BJ (cell line): Measurements from ENCODE around the gene NACC2. TPM values are rescaled to one million over a fixed set of nuclear protein-coding genes. Genes with fewer than 3 reads are reported as not detected.

Experiments used
- CTCF ChIA-PET: fragments of 350-600 bp; formaldehyde crosslinking; extraction: SDS; loops from one replicate; lab custom pipeline; 2021; ENCODE audit warnings: antibody characterized with exemption, inconsistent platforms; lab: Yijun Ruan, JAX
- POLR2A ChIA-PET: fragments of 300-600 bp; sonication (Branson Sonifier 250); formaldehyde crosslinking; extraction: SDS; loops from one replicate; lab custom pipeline; 2021; ENCODE audit warnings: antibody characterized with exemption; lab: Charles Lee
- DNase-seq: peaks from one replicate; pipeline ENCODE4 v3.0.0-alpha.2; 2011; ENCODE audit warnings: low read depth
- H3K27me3 ChIP-seq: 2 replicates; pipeline ENCODE4 v1.6.0; 2011; ENCODE audit warnings: low read length; ENCODE audit not compliant: control insufficient read depth, insufficient read depth
- H3K36me3 ChIP-seq: 2 replicates; pipeline ENCODE4 v1.5.1; 2011; ENCODE audit warnings: low read length; ENCODE audit not compliant: control insufficient read depth, insufficient read depth
- H3K4me3 ChIP-seq: 2 replicates; pipeline ENCODE4 v1.5.1; 2011; ENCODE audit warnings: low read depth, mild to moderate bottlenecking, control low read depth, low read length
- polyA plus RNA-seq: library from polyadenylated mRNA; depleted of rRNA; stranded (reverse); fragments of >200 nt; gene quantifications from 2 replicates; pipeline ENCODE4 v1.2.3, GENCODE V29; 2011
- TF ChIP-seq, protein P1 (sequence below): IDR thresholded peaks from 2 replicates; pipeline ENCODE4 v1.5.1; 2011; ENCODE audit warnings: low read depth, mild to moderate bottlenecking, control low read depth, inconsistent platforms, low read length, moderate library complexity; ENCODE audit not compliant: insufficient read depth

Gene NACC2
- polyA plus RNA-seq, 1 experiment: 19.2 TPM

DNA sequence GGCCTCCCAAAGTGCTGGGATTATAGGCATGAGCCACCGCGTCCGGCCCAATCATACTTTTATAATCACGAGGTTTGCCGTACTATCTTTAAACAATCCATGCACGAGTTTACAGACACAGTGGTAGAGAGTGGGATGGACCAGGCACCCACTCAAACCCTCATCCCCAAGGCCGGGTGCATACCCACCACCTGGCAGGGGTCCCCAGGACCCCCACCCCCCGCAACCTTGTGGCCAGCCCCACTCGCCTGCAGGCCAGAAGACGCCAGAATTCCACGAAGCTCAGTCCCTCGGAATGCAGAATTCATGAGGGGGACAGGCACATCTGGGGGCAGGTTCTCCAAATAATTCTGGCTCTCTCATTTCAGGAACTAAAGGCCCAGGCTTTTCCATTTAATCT, 17.1 kb downstream of the NACC2 start:
- Histone ChIP-seq H3K4me3 (no peak overlapping the region), H3K27me3 (no peaks in the 10 kb centered on the region), H3K36me3 (peaks cover 3% of the 10 kb centered on the region)
- POLR2A ChIA-PET: no interaction called here
- CTCF ChIA-PET: no interaction called here
- DNase-seq: no peak
- TF ChIP-seq, protein P1, sequence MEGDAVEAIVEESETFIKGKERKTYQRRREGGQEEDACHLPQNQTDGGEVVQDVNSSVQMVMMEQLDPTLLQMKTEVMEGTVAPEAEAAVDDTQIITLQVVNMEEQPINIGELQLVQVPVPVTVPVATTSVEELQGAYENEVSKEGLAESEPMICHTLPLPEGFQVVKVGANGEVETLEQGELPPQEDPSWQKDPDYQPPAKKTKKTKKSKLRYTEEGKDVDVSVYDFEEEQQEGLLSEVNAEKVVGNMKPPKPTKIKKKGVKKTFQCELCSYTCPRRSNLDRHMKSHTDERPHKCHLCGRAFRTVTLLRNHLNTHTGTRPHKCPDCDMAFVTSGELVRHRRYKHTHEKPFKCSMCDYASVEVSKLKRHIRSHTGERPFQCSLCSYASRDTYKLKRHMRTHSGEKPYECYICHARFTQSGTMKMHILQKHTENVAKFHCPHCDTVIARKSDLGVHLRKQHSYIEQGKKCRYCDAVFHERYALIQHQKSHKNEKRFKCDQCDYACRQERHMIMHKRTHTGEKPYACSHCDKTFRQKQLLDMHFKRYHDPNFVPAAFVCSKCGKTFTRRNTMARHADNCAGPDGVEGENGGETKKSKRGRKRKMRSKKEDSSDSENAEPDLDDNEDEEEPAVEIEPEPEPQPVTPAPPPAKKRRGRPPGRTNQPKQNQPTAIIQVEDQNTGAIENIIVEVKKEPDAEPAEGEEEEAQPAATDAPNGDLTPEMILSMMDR: no peak

DNA sequence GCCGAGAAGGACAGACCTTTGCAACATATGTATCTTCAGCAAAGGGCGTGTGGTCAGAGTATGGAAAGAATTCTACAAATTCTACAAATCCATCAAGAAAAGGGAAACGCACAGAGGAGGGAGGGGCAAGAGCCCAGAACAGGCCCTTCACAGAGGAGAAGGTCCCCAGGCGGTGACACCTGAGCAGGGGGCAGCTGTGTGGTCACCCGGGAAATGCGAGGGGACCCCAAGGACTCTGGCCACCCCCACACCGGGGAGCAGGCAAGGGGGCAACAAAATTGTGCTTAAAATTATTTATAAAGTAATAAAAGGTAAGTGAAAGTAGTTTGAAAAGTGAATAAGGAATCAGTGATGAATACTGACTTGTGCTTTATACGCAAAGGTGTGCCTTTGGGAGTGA, 17.6 kb downstream of the NACC2 start:
- POLR2A ChIA-PET: no interaction called here
- CTCF ChIA-PET: no interaction called here
- TF ChIP-seq, protein P1: no peak
- no peak overlapping the region for H3K4me3 ChIP-seq
- peaks cover 3% of the 10 kb centered on the region for H3K36me3 ChIP-seq
- DNase-seq: no peak
- H3K27me3 ChIP-seq: no peaks in the 10 kb centered on the region

DNA sequence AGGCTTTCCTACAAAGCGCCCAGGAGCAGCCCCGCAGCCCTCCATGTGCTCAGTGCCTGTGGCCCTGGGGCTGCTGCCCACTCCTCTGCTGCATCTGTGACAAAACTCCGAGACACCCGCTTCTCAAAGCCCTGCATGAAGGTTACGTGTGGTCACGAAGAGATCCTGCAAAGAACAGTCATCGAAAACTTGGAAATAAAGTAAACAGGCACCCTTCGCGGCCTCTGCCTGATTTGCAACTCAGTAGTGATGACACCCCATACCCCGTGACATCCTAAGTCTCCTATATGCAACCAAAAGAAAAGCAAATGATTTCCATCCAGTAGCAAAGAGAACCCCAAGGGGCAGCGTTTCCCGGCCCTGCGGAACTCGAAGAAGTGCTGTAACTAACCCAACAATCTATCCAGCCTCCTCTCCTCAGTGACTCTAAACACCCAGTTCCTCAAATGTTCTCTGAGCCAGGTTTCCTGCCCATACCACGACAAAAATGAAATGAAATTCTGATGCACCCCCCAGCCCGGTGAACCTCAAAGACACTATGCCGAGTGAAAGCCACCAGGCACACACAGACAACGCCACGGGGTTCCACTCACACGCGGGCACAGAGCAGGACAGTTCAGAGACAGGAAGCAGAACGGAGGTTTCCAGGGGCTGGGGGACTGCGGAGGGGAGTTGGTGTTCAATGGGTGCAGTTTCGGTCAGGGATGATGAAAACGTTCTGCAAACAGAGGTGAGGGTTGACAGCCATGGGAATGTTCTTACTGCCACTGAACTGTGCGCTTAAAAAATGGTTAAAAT, 19.0 kb downstream of the NACC2 start:
- H3K4me3 ChIP-seq: no peak overlapping the region
- DNase-seq: no peak
- ChIA-PET CTCF (interaction anchor here (1.0 kb wide), 1 partner anchor 18 kb away, joined by 3 read pairs; no protein-coding TSS in a partner anchor), POLR2A (no interaction called here)
- TF ChIP-seq, protein P1: no peak
- no peaks in the 10 kb centered on the region for H3K27me3 ChIP-seq
- H3K36me3 ChIP-seq: peaks cover 2% of the 10 kb centered on the region; the same call in 1 of the 2 replicates

DNA sequence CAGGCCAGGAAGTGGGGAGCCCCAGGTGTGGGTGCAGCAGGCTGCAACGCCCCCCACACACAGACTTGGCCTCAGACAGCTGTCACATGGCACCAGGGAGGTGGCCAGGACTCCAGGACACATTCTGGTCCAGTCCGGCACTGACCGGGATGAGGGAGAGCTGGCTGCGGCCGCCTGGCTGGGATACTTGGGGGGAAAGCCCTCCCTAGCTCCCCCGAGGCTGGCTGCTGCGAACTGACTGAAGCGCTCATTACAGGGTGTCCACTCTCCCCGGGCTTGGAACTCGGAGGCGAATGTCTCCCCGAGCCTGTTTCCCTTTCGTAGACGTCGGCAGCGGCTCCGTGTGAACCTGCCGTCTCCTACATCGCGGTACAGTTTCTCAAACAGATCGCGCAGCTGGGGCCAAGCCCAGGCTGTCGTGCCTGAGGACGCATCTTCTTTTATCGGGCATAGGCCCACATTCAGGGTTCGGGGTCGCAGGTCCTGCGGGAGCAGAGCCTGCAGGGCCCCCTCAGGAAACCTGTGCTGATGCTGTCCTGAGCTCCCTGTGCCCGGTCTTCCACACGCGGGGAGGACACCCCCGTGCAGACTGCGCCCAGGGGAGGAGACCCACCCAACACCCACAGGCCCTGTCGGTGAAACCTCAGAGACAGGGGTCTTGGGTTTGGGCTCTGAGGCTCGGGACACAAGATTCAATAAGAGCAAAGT, 19.8 kb downstream of the NACC2 start:
- TF ChIP-seq, protein P1: no peak
- no peak overlapping the region for H3K4me3 ChIP-seq
- H3K36me3 ChIP-seq: peaks cover 2% of the 10 kb centered on the region; the same call in 1 of the 2 replicates
- ChIA-PET CTCF (interaction anchor here (1.0 kb wide), 1 partner anchor 17 kb away, joined by 3 read pairs; no protein-coding TSS in a partner anchor), POLR2A (no interaction called here)
- DNase-seq: no peak
- H3K27me3 ChIP-seq: no peaks in the 10 kb centered on the region

DNA sequence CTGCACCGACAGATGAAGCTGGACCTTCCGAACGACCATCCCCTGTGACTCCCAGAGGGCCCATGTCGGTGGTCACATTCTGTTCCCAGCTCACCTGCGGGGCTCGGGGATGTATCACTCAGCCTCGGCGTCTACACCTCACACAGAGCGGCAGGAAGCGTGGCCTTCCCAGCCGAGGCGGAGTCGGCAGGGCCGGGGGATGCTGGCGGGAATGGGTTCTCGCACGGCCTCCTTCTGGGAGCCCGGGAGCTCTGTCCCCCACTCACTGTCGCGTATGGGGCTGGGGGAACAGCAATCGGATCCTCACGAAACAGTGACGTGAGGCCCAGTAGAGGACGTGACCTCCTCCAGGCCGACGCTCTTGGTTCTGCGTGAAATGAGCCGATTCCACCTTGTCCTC, 20.4 kb downstream of the NACC2 start:
- TF ChIP-seq, protein P1: no peak
- POLR2A ChIA-PET: no interaction called here
- peaks cover 2% of the 10 kb centered on the region; the same call in 1 of the 2 replicates for H3K36me3 ChIP-seq
- CTCF ChIA-PET: no interaction called here
- no peak for DNase-seq
- no peak overlapping the region for H3K4me3 ChIP-seq
- H3K27me3 ChIP-seq: no peaks in the 10 kb centered on the region
